GM18502 (cell line): ENCODE measurements around the gene PHF13.

ENCODE experiments used
- ATAC-seq: cut with Tn5 transposase; IDR thresholded peaks from one replicate; pipeline ENCODE4 v1.9.1; 2021; ENCODE audit warnings: mild to moderate bottlenecking; ENCODE audit not compliant: unreplicated experiment, poor library complexity

Gene PHF13

DNA sequence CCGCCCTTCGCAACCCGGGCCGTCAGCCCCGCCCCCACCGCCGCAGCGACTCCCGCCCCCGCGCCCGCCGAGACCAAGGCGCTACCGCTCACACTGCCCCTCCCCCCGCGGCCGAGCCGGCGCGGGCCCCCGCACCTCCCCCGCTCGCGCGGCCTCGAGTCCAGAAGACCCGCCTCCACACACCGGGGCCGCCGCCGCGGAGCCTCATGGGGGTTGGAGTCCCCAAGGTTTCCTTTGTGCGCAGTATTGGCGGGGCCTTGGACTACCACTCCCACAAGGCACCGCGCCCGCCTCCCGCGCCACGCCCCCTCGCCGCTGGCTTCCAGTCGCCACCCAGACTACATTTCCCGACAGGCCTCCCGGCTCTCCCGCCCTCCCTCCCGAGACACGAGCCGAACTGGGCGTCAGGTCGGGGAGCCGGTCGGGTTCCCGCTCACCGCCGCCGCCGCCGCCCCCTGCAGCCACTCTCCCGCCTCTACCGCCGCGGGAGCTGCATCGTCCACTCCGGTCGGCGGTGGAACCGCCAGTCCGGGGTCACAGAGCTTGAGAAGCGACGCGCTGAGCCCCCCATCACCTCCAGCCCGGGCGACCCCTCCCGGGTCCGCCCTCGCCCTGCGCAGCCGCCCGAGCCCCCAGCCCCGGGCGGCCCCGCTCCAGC is at the start of gene PHF13:
Gene PHF13 (plus strand): TSS at position 371 of the 658 bp plus-strand sequence. CDS start 336 bp downstream, outside the sequence.
- peak; percentile 92 for ATAC-seq

DNA sequence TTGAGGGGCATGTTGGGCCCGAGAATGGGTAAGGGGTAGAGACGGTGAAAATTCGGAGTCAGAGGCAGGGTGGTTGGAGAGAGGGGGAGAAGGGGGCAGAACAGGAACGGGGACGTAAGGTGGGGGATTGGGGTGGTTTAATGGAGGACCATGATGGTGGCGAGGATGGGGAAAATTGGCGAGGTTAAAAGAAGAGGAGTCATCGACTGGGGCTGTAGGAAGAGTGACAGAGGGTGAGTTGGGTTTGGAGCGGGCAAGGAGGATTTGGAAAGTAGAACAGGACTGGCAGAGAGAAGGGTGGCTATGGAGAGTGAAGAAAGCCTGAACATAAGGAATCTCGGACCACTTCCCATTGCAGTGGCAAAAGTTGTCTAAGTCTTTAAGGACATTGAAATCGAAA is 44.5 kb upstream of the PHF13 start:
- no peak for ATAC-seq

DNA sequence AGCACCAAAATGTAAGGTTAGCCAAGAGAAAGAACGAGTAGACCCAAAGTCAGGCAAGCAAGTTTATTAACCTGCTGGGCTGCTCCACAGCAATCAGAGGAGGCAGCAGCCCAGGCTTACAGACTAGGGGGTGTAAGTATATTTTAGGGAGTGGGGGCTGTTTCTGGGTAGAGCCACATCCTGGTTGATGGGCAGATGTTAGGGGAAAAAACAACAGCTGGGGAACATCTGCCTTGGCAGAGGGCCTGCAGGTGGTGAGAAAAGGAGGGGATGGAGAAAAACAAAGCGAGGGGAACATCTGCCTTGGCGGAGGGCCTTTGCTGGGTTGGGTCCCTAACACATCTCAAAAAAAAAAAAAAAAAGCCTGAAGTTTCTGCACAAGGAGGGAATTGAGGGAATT is 43.4 kb upstream of the PHF13 start:
- no peak for ATAC-seq

DNA sequence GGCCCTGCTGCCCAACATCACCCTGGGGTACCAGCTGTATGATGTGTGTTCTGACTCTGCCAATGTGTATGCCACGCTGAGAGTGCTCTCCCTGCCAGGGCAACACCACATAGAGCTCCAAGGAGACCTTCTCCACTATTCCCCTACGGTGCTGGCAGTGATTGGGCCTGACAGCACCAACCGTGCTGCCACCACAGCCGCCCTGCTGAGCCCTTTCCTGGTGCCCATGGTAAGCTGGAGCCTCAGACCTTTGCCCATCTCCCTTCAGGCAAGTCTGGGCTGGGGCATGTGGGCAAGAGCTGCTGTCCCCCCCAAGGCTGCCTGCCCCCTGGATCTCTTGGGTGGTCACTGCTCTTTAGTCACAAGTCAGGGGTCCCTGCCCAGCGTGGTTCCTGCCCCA is 42.5 kb upstream of the PHF13 start:
- ATAC-seq: no peak

DNA sequence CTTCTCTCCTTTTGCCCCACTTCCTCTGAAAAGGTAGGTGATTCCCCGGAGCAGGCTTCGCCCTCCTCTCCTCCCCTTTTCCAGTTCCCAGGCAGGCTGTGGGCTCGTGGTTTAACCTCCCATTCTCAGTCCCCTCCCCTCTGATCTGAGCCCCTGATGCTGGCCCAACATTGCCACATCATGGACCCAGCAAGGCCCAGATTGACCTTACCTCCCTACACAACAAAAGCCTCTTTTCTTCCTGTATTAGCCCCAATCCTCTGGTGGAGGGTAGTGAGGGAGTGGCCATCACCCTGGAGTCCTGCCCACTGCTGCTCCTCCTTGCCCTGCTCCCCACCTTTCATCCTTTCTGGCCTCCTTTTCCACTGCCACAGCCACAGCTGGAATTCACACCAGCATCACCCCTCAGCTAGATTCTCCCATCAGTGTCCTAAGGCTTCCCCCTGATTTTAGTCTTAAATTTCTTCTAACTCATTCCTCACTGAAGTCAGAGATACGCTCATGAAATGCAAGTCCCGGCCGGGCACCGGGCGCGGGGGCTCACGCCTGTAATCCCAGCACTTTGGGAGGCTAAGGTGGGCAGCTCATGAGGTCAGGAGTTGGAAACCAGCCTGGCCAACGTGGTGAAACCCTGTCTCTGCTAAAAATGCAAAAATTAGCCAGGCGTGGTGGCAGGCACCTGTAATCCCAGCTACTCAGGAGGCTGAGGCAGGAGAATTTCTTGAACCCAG is 40.7 kb upstream of the PHF13 start:
- no peak for ATAC-seq

DNA sequence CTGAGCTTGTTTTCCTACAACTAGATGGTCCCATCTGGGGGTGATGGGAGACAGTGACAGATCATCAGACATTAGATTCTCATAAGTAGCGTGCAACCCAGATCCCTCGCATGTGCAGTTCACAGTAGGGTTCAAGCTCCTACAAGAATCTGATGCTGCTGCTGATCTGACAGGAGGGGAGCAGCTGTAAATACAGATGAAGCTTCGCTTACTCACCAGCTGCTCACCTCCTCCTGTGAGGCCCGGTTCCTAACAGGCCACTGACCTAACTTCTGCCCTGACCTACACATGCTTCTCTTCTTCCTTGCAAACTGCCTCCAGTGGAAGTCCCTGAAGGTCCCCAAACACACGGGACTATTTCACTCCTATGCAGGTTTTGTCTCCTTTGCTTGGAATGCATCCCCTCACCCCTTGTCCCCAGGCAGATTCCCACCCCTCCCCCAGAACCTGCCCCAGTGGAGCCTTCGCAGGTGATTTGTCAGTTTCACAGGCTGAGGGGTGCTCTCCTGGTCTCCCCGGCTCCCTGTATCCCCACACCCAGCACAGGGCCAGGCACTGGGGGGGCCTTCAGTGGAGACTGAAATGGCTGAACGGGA is 39.4 kb upstream of the PHF13 start:
- ATAC-seq: no peak

DNA sequence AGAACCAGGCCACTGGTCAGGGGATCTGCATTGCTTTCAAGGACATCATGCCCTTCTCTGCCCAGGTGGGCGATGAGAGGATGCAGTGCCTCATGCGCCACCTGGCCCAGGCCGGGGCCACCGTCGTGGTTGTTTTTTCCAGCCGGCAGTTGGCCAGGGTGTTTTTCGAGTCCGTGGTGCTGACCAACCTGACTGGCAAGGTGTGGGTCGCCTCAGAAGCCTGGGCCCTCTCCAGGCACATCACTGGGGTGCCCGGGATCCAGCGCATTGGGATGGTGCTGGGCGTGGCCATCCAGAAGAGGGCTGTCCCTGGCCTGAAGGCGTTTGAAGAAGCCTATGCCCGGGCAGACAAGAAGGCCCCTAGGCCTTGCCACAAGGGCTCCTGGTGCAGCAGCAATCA is 38.7 kb upstream of the PHF13 start:
- no peak for ATAC-seq

DNA sequence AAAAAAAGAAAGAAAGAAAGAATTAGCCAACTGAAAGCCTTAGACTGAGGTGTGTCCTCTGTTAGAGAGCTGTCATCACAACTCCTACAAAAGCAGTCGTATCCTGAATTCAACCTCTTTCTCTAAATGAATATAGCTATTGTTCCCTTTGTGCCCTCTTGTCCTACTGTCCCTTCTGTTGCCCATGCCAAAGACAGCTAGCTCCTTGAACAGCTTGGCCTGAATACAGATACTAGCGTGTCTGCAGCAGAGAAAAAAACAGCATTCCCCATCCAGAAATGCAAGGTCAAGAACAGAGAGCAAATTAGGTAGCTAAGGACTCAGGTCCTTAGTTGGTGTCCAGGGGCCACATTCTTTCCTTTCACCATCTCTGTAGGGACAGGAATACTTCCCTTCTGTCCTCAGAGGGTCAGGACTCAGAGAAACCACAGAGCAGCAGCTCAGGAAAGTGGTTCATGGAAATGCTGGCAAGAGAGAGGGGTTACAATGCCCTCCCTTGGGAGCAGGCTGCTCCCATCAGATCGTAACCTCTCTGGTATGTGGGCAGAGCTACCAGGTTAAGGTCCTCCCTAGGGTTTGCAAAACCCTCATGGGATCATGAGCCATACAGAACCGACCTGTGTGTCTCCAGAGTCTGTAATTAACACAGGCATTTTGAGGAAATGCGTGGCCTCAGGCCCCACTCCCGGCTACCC is 35.6 kb upstream of the PHF13 start:
- no peak for ATAC-seq

DNA sequence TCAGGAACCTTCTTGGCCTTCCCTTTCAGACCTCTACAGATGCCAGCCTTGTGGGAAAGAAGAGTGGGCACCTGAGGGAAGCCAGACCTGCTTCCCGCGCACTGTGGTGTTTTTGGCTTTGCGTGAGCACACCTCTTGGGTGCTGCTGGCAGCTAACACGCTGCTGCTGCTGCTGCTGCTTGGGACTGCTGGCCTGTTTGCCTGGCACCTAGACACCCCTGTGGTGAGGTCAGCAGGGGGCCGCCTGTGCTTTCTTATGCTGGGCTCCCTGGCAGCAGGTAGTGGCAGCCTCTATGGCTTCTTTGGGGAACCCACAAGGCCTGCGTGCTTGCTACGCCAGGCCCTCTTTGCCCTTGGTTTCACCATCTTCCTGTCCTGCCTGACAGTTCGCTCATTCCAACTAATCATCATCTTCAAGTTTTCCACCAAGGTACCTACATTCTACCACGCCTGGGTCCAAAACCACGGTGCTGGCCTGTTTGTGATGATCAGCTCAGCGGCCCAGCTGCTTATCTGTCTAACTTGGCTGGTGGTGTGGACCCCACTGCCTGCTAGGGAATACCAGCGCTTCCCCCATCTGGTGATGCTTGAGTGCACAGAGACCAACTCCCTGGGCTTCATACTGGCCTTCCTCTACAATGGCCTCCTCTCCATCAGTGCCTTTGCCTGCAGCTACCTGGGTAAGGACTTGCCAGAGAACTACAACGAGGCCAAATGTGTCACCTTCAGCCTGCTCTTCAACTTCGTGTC is 34.7 kb upstream of the PHF13 start:
- no peak for ATAC-seq

DNA sequence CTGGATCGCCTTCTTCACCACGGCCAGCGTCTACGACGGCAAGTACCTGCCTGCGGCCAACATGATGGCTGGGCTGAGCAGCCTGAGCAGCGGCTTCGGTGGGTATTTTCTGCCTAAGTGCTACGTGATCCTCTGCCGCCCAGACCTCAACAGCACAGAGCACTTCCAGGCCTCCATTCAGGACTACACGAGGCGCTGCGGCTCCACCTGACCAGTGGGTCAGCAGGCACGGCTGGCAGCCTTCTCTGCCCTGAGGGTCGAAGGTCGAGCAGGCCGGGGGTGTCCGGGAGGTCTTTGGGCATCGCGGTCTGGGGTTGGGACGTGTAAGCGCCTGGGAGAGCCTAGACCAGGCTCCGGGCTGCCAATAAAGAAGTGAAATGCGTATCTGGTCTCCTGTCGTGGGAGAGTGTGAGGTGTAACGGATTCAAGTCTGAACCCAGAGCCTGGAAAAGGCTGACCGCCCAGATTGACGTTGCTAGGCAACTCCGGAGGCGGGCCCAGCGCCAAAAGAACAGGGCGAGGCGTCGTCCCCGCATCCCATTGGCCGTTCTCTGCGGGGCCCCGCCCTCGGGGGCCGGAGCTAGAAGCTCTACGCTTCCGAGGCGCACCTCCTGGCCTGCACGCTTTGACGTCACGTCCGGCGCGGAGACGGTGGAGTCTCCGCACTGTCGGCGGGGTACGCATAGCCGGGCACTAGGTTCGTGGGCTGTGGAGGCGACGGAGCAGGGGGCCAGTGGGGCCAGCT is 34.0 kb upstream of the PHF13 start, which contains the start of gene ZBTB48:
Gene ZBTB48 (plus strand): TSS at position 621 of the 745 bp plus-strand sequence. CDS start 616 bp downstream, outside the sequence.
- ATAC-seq: peak; percentile 93

DNA sequence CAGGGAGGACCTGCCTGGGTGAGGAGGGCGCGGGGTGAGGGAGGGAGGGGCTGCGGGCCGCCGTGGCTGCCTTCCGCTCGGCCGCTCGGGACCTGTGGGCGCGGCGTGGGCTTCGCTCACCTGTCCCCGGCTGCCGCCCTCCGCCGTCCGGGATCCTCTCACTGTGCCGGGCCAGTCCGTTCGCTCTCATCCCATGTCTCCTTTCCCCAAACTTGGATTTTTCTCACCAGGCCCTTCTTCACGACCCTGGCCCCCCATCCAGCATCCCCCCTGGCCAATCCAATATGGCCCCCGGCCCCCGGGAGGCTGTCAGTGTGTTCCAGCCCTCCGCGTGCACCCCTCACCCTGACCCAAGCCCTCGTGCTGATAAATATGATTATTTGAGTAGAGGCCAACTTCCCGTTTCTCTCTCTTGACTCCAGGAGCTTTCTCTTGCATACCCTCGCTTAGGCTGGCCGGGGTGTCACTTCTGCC is 33.4 kb upstream of the PHF13 start:
- no peak for ATAC-seq

DNA sequence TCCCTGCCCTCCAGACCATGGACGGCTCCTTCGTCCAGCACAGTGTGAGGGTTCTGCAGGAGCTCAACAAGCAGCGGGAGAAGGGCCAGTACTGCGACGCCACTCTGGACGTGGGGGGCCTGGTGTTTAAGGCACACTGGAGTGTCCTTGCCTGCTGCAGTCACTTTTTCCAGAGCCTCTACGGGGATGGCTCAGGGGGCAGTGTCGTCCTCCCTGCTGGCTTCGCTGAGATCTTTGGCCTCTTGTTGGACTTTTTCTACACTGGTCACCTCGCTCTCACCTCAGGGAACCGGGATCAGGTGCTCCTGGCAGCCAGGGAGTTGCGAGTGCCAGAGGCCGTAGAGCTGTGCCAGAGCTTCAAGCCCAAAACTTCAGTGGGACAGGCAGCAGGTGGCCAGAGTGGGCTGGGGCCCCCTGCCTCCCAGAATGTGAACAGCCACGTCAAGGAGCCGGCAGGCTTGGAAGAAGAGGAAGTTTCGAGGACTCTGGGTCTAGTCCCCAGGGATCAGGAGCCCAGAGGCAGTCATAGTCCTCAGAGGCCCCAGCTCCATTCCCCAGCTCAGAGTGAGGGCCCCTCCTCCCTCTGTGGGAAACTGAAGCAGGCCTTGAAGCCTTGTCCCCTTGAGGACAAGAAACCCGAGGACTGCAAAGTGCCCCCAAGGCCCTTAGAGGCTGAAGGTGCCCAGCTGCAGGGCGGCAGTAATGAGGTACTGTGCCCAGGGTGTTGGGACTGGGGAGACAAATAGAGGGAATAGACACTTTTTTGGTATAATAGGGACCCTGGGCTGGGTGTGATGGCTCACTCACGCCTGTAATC is 32.7 kb upstream of the PHF13 start:
- ATAC-seq: no peak

DNA sequence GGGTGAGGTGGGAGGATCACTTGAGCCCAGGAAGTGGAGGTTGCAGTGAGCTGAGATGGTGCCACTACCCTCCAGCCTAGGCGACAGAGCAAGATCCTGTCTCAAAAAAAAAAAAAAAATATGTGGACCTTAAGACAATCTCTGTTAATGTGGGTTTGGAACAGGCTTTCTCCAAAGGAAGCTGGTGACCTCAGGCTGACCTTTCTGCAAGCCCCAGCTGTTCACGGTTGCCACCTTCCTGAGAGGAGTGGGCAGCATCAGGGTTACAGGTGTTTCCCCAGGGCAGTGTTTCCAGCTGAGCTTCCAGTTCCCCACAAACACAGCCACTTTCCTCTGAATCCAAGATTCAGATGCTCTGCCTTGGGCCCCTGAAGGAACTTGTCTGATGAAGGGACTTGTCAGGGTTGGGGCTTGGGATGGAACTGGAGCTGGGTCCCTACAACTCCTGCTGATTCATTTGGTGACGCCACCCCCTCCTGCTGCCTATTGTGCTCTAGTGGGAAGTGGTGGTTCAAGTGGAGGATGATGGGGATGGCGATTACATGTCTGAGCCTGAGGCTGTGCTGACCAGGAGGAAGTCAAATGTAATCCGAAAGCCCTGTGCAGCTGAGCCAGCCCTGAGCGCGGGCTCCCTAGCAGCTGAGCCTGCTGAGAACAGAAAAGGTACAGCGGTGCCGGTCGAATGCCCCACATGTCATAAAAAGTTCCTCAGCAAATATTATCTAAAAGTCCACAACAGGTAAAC is 31.8 kb upstream of the PHF13 start:
- ATAC-seq: no peak

DNA sequence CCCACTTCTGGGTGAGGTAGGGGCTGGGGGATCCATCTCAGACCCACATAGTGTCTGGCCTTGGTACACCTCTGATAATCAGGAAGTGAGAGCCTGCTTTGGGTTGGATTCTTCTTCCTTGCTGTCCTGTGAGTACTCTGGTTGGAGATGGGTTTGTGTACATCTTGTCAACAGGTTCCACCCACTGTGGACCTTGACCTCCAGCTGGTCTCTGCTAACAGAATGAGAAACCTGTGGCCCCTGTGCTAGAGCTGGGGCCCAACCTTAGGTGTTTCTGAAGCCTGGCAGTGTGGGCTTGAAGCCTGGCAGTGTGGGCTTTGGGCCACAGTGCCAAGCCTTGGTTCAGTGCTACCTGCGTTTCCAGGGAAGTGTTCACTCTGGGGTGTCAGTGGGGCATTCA is 31.2 kb upstream of the PHF13 start:
- ATAC-seq: no peak

DNA sequence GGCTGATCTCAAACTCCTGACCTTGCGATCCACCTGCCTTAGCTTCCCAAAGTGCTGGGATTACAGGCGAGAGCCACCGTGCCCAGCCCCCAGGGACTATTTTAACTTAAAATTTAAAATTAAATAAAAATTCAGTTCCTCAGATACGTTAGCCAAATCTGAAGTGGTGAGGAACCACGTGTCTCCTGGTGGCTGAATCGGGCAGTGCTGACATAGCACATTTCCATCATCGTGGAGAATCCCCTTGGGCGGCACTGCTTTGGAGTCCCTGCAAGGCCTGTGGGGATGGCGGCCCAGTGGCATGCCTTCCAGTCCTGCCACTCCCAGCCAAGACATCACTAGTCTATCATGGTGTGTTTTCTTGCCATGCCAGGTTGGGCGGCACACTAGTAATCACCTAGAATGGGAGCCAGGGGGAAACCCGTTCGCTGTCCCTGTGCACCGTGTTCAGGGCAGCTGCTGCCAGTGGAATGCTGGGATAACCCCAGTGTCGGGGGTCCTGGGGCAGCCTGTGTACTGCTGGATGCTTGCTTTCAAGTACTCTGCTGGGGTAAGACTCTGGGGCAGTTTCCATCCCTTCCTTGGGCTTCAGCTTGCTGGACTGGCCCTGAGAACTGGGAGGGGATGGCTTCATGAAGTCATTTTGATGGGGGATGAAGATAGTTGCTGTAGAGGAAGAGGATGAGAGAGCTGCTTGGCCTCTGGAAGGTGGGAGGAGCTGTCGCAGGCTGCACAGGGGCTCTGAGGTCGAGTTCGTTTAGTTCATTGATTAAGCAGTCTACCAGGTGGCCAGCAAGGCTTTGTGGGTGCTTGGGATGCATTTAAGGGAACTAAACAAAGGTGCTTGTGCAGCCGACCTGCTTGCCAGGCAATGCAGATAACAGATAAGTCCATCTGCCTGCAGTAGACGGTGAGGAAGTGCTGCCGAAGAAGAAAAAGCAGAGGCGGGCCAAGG is 29.1 kb upstream of the PHF13 start:
- ATAC-seq: no peak

DNA sequence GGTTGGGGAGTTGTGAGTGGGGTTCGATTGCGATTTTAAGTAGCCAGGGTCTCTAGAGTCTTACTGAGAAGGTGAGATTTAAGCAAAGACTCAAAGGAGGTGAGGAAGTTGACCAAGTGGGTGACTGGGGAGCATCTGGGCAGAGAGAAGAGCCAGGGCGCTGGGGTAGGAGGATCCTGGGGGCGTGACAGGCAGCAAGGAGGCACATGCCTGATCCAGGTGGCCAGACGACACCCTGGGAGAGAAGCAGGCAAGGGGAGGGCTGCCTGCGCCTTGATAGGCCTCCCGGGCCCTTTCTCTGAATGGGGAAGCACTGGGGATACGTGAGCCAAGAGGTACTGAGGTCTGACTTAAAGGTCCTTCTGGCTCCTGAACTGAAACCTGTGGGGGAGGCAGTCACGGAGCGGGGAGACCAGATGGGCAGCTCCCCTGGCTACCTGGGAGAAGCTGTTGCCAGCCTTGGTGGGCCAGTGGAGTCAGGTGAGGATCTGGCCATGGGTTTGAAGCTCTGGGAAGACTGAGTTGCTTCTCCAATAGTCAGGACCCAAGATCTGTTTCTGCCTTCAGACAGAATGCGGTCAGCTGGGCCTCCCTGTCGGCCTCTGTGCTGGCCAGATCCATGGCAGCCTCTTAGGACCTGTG is 28.3 kb upstream of the PHF13 start:
- no peak for ATAC-seq
